ENCODE results near the gene NSF. TPM values are rescaled to one million over a fixed set of nuclear protein-coding genes. Genes with fewer than 3 reads are reported as not detected.

The NSF gene
- total RNA-seq, 4 donors from 2014 or later, result 14.9 to 31.8 (median 18.7) TPM

GRCh38 chr17:46741122-46741730 is 150.8 kb downstream of the NSF start:
- peaks cover 0 to 32% (median 0%) of the 10 kb centered on the region in 3 donors for H3K36me3 ChIP-seq
- TF ChIP-seq EP300 (IDR thresholded peaks at IDR 0.05), result no peak
- TF ChIP-seq, protein P1, sequence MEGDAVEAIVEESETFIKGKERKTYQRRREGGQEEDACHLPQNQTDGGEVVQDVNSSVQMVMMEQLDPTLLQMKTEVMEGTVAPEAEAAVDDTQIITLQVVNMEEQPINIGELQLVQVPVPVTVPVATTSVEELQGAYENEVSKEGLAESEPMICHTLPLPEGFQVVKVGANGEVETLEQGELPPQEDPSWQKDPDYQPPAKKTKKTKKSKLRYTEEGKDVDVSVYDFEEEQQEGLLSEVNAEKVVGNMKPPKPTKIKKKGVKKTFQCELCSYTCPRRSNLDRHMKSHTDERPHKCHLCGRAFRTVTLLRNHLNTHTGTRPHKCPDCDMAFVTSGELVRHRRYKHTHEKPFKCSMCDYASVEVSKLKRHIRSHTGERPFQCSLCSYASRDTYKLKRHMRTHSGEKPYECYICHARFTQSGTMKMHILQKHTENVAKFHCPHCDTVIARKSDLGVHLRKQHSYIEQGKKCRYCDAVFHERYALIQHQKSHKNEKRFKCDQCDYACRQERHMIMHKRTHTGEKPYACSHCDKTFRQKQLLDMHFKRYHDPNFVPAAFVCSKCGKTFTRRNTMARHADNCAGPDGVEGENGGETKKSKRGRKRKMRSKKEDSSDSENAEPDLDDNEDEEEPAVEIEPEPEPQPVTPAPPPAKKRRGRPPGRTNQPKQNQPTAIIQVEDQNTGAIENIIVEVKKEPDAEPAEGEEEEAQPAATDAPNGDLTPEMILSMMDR (IDR thresholded peaks at IDR 0.05), result no peak
- no peak for TF ChIP-seq POLR2A (IDR thresholded peaks at IDR 0.05)
- no peaks in the 10 kb centered on the region for H3K9me3 ChIP-seq
- H3K4me1 ChIP-seq, result no peaks in the 10 kb centered on the region
- DNase-seq (ENCODE audit: low spot score in 2 of 2), result no peak
- 63 to 69% methylated on average over 2 of the region's 2 CpGs for WGBS, 2 donors
- no peak overlapping the region for H3K4me3 ChIP-seq
- no peaks in the 10 kb centered on the region for H3K27me3 ChIP-seq
- H3K27ac ChIP-seq, result no peak overlapping the region

DNA sequence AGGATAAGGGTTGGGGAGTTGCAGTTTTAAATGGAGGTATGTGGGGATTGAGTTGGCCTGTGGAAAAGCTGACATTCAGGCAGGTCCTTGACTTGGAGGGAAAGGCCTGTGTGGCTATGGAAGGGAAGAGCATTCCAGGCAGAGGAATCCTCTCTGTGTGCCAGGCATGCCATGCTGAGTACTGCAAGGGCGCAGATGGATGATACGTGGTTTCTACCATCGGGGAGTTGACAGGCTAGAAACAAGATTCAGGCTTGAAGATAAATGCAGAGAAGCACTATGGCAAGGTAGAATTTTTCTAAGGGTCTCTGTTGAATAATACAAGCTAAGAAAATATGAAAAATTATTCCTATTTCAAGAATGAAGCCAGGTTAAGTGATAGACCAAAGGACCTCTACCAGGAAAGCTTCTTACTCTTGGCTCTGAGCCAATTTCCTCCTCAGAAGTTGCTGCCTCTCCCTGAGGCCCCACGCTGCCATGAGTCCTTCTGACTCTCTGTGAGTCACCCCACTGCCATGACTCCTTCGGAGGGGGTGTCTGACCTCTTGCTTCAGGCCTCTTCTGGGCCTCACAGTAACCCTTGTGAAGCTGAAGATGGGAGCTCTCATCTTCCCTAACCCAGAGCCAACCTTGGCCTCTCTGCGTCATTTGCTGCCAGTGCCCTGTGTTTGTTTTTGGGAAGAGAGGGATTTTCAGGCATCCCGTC is 152.2 kb downstream of the NSF start:
- no peak for DNase-seq (ENCODE audit: low spot score in 2 of 2)
- H3K27me3 ChIP-seq, result no peaks in the 10 kb centered on the region
- no peaks in the 10 kb centered on the region for H3K4me1 ChIP-seq
- no peak overlapping the region for H3K4me3 ChIP-seq
- peaks cover 0 to 32% (median 0%) of the 10 kb centered on the region in 3 donors for H3K36me3 ChIP-seq
- H3K9me3 ChIP-seq, result no peaks in the 10 kb centered on the region
- H3K27ac ChIP-seq, result no peak overlapping the region
- 65 to 71% methylated on average over 6 to 7 of the region's 7 CpGs for WGBS, 2 donors
- TF ChIP-seq POLR2A (IDR thresholded peaks at IDR 0.05), result no peak
- TF ChIP-seq, protein P1 (IDR thresholded peaks at IDR 0.05), result no peak
- TF ChIP-seq EP300 (IDR thresholded peaks at IDR 0.05), result no peak

- H3K27me3 ChIP-seq, result no peaks in the 10 kb centered on the region
- 92 to 94% methylated on average over 1 of the region's 1 CpG for WGBS, 2 donors
- DNase-seq (ENCODE audit: low spot score in 2 of 2), result no peak
- peaks cover 0 to 20% (median 0%) of the 10 kb centered on the region in 3 donors for H3K36me3 ChIP-seq
- H3K9me3 ChIP-seq, result no peaks in the 10 kb centered on the region
- no peak overlapping the region for H3K27ac ChIP-seq
- no peak overlapping the region for H3K4me3 ChIP-seq
- H3K4me1 ChIP-seq, result no peaks in the 10 kb centered on the region
- TF ChIP-seq, protein P1 (IDR thresholded peaks at IDR 0.05), result no peak
- TF ChIP-seq POLR2A (IDR thresholded peaks at IDR 0.05) (no peak), EP300 (IDR thresholded peaks at IDR 0.05) (no peak)
Observed at GRCh38 chr17:46744441-46744840, 154.0 kb downstream of the NSF start.

GRCh38 chr17:46745376-46745775 is 154.9 kb downstream of the NSF start:
- H3K4me3 ChIP-seq, result no peak overlapping the region
- no peaks in the 10 kb centered on the region for H3K4me1 ChIP-seq
- no peak for DNase-seq (ENCODE audit: low spot score in 2 of 2)
- no peak overlapping the region for H3K27ac ChIP-seq
- no peaks in the 10 kb centered on the region for H3K27me3 ChIP-seq
- H3K36me3 ChIP-seq, result peaks cover 0 to 24% (median 0%) of the 10 kb centered on the region in 3 donors
- 86 to 89% methylated on average over 3 of the region's 3 CpGs for WGBS, 2 donors
- TF ChIP-seq POLR2A (IDR thresholded peaks at IDR 0.05), result no peak
- TF ChIP-seq, protein P1 (IDR thresholded peaks at IDR 0.05), result no peak
- TF ChIP-seq EP300 (IDR thresholded peaks at IDR 0.05), result no peak
- no peaks in the 10 kb centered on the region for H3K9me3 ChIP-seq

DNA sequence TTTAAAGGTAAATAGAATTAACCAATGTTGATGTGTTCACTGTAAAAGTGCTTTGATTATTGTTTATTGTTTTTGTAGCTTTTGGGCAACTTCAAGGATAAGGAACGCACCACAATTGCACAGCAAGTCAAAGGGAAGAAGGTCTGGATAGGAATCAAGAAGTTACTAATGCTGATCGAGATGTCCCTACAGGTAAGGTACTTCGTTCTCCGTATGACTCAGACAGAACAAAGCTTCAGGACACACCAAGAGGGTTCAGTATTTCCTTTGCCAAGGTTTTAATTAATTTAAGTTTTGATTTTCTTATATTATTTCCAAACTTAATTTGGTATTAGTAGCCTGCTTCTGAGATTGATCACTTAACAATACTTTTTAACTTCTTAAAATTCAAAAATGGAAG is 161.0 kb downstream of the NSF start:
- Histone ChIP-seq H3K4me1 (no peaks in the 10 kb centered on the region), H3K9me3 (no peaks in the 10 kb centered on the region), H3K27ac (no peak overlapping the region), H3K27me3 (no peaks in the 10 kb centered on the region), H3K36me3 (peaks cover 0 to 60% (median 10%) of the 10 kb centered on the region in 3 donors), H3K4me3 (no peak overlapping the region)
- WGBS, 2 donors, result 96 to 97% methylated on average over 4 of the region's 4 CpGs
- DNase-seq (ENCODE audit: low spot score in 2 of 2), result no peak
- TF ChIP-seq EP300 (IDR thresholded peaks at IDR 0.05), result no peak
- no peak for TF ChIP-seq POLR2A (IDR thresholded peaks at IDR 0.05)
- TF ChIP-seq, protein P1 (IDR thresholded peaks at IDR 0.05), result no peak
